GM23248 (cell line): Measurements from ENCODE around the gene ZMIZ1. TPM values are rescaled to one million over a fixed set of nuclear protein-coding genes. Genes with fewer than 3 reads are reported as not detected.

Source experiments
- DNase-seq: peaks from one replicate; pipeline ENCODE4 v3.0.0-alpha.2; 2015
- H2AFZ ChIP-seq: fragments of 200-600 bp; sonication (generic); 2 replicates; pipeline ENCODE4 v1.6.1; 2016; ENCODE audit warnings: antibody characterized with exemption
- H3F3A ChIP-seq: fragments of 200-600 bp; sonication (generic); 2 replicates; pipeline ENCODE4 v1.6.1; 2016; ENCODE audit warnings: mild to moderate bottlenecking, antibody characterized with exemption, mixed run types; ENCODE audit not compliant: insufficient read depth
- H3K27ac ChIP-seq: fragments of 200-600 bp; sonication (generic); 2 replicates; pipeline ENCODE4 v1.5.1; 2016; ENCODE audit warnings: mild to moderate bottlenecking
- H3K27me3 ChIP-seq: fragments of 200-600 bp; sonication (generic); replicated peaks from 2 replicates; pipeline ENCODE4 v1.6.1; 2016; ENCODE audit warnings: mild to moderate bottlenecking; ENCODE audit not compliant: insufficient read depth
- H3K36me3 ChIP-seq: fragments of 200-600 bp; sonication (generic); 2 replicates; pipeline ENCODE4 v1.6.1; 2016; ENCODE audit warnings: low read depth, mild to moderate bottlenecking
- H3K4me1 ChIP-seq: fragments of 200-600 bp; sonication (generic); 2 replicates; pipeline ENCODE4 v1.6.1; 2016; ENCODE audit warnings: mild to moderate bottlenecking; ENCODE audit not compliant: insufficient read depth
- H3K4me2 ChIP-seq: fragments of 200-600 bp; sonication (generic); one replicate; pipeline ENCODE4 v1.6.1; 2016; ENCODE audit warnings: mild to moderate bottlenecking; ENCODE audit not compliant: unreplicated experiment
- H3K4me3 ChIP-seq: fragments of 200-600 bp; sonication (generic); 2 replicates; pipeline ENCODE4 v1.5.1; 2016; ENCODE audit warnings: mild to moderate bottlenecking
- H3K79me2 ChIP-seq: fragments of 200-600 bp; sonication (generic); 2 replicates; pipeline ENCODE4 v1.6.1; 2016; ENCODE audit warnings: mild to moderate bottlenecking; ENCODE audit not compliant: insufficient read depth
- H3K9ac ChIP-seq: fragments of 200-600 bp; sonication (generic); 2 replicates; pipeline ENCODE4 v1.6.1; 2016; ENCODE audit warnings: mild to moderate bottlenecking
- H3K9me2 ChIP-seq: fragments of 200-600 bp; sonication (generic); 2 replicates; pipeline ENCODE4 v1.6.1; 2016; ENCODE audit warnings: mixed run types, mild to moderate bottlenecking, moderate library complexity; ENCODE audit not compliant: insufficient read depth
- H3K9me3 ChIP-seq: fragments of 200-600 bp; sonication (generic); one replicate; pipeline ENCODE4 v1.6.1; 2017; ENCODE audit warnings: low read depth
- H4K20me1 ChIP-seq: fragments of 200-600 bp; sonication (generic); 2 replicates; pipeline ENCODE4 v1.6.0; 2016; ENCODE audit not compliant: insufficient read depth
- EZH2 ChIP-seq: fragments of 200-600 bp; sonication (generic); IDR thresholded peaks from 2 replicates; pipeline ENCODE4 v1.6.1; 2018; ENCODE audit warnings: antibody characterized with exemption, mild to moderate bottlenecking; ENCODE audit not compliant: insufficient read depth, poor library complexity, severe bottlenecking
- EZH2phosphoT487 ChIP-seq: fragments of 200-600 bp; sonication (generic); IDR thresholded peaks from 2 replicates; pipeline ENCODE4 v1.6.1; 2018; ENCODE audit warnings: antibody characterized with exemption, moderate library complexity, mild to moderate bottlenecking, low read depth; ENCODE audit not compliant: insufficient read depth
- WGBS, 2 experiments: methylation state at CpG; one replicate each; pipeline ENCODE4 v1.1.6; 2015 to 2017; ENCODE audit warnings: low lambda C conversion rate in 2 of 2, low coverage in 1 of 2; ENCODE audit errors: missing lambda C conversion rate in 2 of 2; 5-methylcytosine and 5-hydroxymethylcytosine counted together
- in situ Hi-C: fragments of 300-500 bp; cut with MboI; formaldehyde crosslinking; loops from 2 replicates; pipeline ENCODE4 v1.15.0; 2020
- polyA plus RNA-seq: library from polyadenylated mRNA; unstranded; fragments of >200 nt; fragmentation: Nextera tagmentation; extraction: Ambion mirVana; gene quantifications from 2 replicates; pipeline ENCODE4 v1.2.1, GENCODE V29; 2016
- total RNA-seq: library from RNA; depleted of rRNA; stranded (reverse); fragments of >200 nt; shearing (Covaris generic); gene quantifications from 2 replicates; pipeline ENCODE4 v1.2.3, GENCODE V29; 2014

Gene ZMIZ1
- total and polyA plus RNA-seq, 2 experiments from 2014 or later, result 21.9 to 28.4 TPM

DNA sequence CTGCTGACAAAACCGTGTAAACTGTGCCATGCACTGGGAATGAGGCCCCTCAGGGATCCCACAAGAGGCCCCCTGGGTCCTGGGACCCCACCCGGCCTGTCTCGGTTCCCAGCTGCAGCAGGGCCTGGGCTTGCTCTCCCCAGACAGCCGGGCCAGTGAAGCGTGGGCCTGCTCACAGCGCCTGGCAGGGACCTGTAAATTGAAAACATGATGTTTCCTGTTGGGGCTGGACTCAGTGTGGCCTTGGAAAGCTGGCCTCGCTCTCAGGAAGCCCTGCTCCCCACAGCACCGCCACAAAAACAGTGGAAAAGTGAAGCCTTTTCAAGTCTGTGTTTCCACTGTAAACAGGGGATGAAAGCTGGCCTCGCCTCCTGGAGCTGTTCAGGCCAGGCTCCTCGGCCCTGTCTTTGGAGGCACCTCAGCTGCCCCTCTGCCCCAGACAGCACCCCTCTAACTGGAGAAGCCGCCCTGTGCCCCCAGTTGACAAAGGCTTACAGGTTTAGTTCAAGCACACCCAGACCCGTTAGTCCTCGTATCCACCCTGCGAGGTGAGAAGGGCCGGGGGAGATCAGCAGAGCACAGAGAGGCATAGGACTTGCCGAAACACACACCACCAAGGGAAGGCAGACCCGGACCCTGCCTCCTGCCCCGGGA is 108.3 kb downstream of the ZMIZ1 start:
- Histone ChIP-seq H3K9me2 (no peaks in the 10 kb centered on the region), H3F3A (peaks cover 44% of the 10 kb centered on the region; the same call in 1 of the 2 replicates), H3K4me3 (no peak overlapping the region), H3K36me3 (no peaks in the 10 kb centered on the region), H3K4me2 (no peak overlapping the region), H3K9me3 (no peaks in the 10 kb centered on the region), H3K9ac (peak overlapping the region; percentile 57), H3K27ac (peak overlapping the region; percentile 74), H3K4me1 (peaks cover 50% of the 10 kb centered on the region), H2AFZ (no peak overlapping the region), H3K79me2 (peaks cover 56% of the 10 kb centered on the region), H4K20me1 (no peaks in the 10 kb centered on the region), H3K27me3 (no peaks in the 10 kb centered on the region)
- TF ChIP-seq EZH2, result no peak
- no peak for TF ChIP-seq EZH2phosphoT487
- peak; percentile 66 for DNase-seq
- 44 to 47% methylated on average over 17 to 18 of the region's 18 CpGs for WGBS, 2 experiments
- in situ Hi-C loops, result no loop called here

DNA sequence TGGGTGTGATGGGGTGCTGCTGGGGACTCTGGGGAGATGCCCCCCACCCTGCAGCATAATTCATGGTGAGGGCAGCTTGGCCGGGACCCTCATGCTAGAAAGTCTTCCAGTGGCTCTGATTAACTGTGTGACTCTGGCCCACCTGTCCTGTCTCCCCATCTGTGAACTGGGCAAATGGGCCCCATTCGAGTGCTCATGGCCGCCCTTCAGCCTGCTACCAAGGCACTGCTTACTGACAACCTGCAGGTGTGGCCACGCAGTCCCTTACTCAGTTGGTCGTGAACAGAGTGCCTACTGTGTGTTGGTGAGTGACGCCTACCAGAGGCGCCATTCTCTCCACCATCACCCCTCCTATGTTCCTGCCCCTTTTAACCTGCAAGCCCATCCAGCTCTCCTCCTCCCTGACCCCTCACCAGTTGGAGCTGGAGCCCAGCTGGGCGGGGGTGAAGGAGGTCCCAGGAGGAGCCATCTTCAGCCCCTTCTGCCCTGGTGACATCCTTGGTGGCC is 109.4 kb downstream of the ZMIZ1 start:
- no peak overlapping the region for H2AFZ ChIP-seq
- no peaks in the 10 kb centered on the region for H3K9me2 ChIP-seq
- no peak for DNase-seq
- no peaks in the 10 kb centered on the region for H3K36me3 ChIP-seq
- H4K20me1 ChIP-seq, result no peaks in the 10 kb centered on the region
- no peak for TF ChIP-seq EZH2phosphoT487
- TF ChIP-seq EZH2, result no peak
- in situ Hi-C loops, result no loop called here
- no peaks in the 10 kb centered on the region for H3K27me3 ChIP-seq
- peak overlapping the region; percentile 74 for H3K27ac ChIP-seq
- peaks cover 55% of the 10 kb centered on the region for H3K79me2 ChIP-seq
- H3F3A ChIP-seq, result peaks cover 48% of the 10 kb centered on the region
- H3K4me3 ChIP-seq, result no peak overlapping the region
- 86 to 95% methylated on average over 8 of the region's 8 CpGs for WGBS, 2 experiments
- peak overlapping the region; percentile 60 for H3K4me2 ChIP-seq
- no peaks in the 10 kb centered on the region for H3K9me3 ChIP-seq
- peak overlapping the region; percentile 57 for H3K9ac ChIP-seq
- peaks cover 50% of the 10 kb centered on the region for H3K4me1 ChIP-seq

DNA sequence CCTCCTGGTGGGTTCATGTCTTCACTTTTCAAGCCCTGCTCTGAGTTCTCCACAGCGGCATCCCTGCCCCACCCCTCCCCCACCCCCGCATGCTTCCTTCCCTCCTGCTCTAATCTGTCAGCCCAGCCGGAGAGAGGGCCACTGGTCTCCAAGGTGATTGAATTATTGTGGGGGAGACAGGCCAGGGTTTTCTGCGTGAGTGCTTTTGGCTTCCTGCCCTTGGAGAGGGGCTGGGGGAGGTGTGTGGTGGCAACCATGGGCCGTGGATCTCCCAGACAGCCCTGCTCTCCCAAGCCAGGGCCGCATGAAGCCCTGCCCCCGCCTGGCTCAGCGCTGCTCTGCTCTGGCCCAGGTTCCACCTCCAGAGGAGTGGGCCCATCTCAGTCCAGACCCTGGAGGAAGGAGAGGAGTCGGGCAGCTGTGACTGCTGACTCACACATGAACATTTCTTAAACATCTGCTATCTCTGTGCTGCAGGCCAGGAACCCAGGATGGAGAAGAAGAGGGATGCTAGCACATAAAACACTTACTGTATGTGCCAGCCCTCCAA is 109.9 kb downstream of the ZMIZ1 start:
- Histone ChIP-seq H3K9me3 (no peaks in the 10 kb centered on the region), H3K79me2 (peaks cover 56% of the 10 kb centered on the region), H2AFZ (no peak overlapping the region), H3K27me3 (no peaks in the 10 kb centered on the region), H3K9me2 (no peaks in the 10 kb centered on the region), H3K9ac (peak overlapping the region; percentile 57), H3K4me3 (no peak overlapping the region), H3K27ac (peak overlapping the region; percentile 74), H3F3A (peaks cover 54% of the 10 kb centered on the region), H3K4me1 (peaks cover 53% of the 10 kb centered on the region), H3K36me3 (no peaks in the 10 kb centered on the region), H3K4me2 (peak overlapping the region; percentile 60), H4K20me1 (no peaks in the 10 kb centered on the region)
- DNase-seq, result peak; percentile 82
- in situ Hi-C loops, result no loop called here
- WGBS, 2 experiments, result 2 to 3% methylated on average over 8 to 9 of the region's 9 CpGs
- no peak for TF ChIP-seq EZH2
- no peak for TF ChIP-seq EZH2phosphoT487

DNA sequence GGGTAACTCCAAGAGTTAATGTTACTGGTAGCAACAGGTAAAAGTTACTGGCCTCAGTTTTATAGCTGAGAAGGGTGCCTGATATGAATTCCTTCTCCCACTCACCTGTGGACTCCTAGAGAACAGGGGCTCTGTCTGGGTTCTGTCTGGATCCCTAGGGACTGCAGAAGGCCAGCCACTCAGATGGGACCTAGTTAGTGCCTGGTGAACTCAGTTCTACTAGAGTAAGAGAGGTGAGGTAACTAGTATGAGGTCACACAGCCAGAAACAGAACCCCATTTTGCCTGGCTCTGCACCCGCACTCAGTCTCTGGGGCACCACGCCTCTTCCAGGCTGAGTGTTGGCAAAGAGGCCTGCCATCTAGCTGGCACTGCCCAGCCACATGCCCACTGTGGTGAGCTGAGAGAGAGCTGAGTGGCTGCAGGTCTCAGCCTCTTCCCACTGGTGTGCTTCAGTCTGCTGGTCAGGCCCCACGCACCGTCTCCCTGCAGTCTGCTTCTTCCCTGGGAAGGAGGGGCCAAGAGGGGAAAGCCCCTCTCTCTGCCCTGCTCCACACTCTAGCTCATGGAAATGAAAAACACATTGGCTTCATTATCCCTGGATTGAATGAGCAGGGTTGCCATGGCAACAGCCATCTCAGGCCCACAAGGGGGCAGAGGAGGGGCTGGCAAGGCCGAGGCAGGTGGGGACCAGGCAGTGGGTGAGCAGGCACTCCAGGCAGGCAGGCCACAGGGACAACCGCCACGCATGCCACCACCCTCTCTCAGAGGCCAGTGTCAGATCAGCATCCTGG is 110.6 kb downstream of the ZMIZ1 start:
- Histone ChIP-seq H3F3A (peaks cover 52% of the 10 kb centered on the region), H3K27me3 (no peaks in the 10 kb centered on the region), H3K4me3 (no peak overlapping the region), H3K9me3 (no peaks in the 10 kb centered on the region), H3K9me2 (no peaks in the 10 kb centered on the region), H3K36me3 (no peaks in the 10 kb centered on the region), H3K4me2 (peak overlapping the region; percentile 60), H3K79me2 (peaks cover 52% of the 10 kb centered on the region), H3K27ac (peak overlapping the region; percentile 74), H2AFZ (no peak overlapping the region), H3K4me1 (peaks cover 56% of the 10 kb centered on the region), H3K9ac (peak overlapping the region; percentile 57), H4K20me1 (no peaks in the 10 kb centered on the region)
- in situ Hi-C loops, result no loop called here
- 84 to 85% methylated on average over 7 of the region's 7 CpGs for WGBS, 2 experiments
- TF ChIP-seq EZH2 (no peak), EZH2phosphoT487 (no peak)
- DNase-seq, result peak; percentile 53
